NCI-H2029 treated with DMSO at 0.1 percent for 48 hours (cell line): ENCODE data around the gene DENND2A.
"Not testable (repeated sequence)": the region's sequence is repeated elsewhere in the genome, so short reads cannot be mapped to it uniquely, and the experiment has no call there.

Experiments
- DNase-seq: peaks from one replicate; lab custom pipeline; 2025; lab: John Stamatoyannopoulos, UW

DENND2A gene

GRCh38 chr7:140587243-140587642, 53.4 kb downstream of the DENND2A start:
- no peak for DNase-seq

- DNase-seq = no peak
These were observed 54.1 kb downstream of the DENND2A start for GRCh38 chr7:140586516-140586915.

- no peak for DNase-seq
These were observed 55.3 kb downstream of the DENND2A start for GRCh38 chr7:140585333-140585732.

- no peak for DNase-seq
These were observed 56.3 kb downstream of the DENND2A start for GRCh38 chr7:140584195-140584851.

GRCh38 chr7:140581411-140581810, 59.2 kb downstream of the DENND2A start:
- DNase-seq = no peak

GRCh38 chr7:140577651-140578050, 63.0 kb downstream of the DENND2A start:
- no peak for DNase-seq

GRCh38 chr7:140576589-140576988, 64.0 kb downstream of the DENND2A start:
- DNase-seq = no peak

GRCh38 chr7:140571538-140572122, 69.0 kb downstream of the DENND2A start:
- no peak for DNase-seq

- DNase-seq = no peak
These were observed 70.5 kb downstream of the DENND2A start for GRCh38 chr7:140570120-140570519.

GRCh38 chr7:140568021-140568813, 72.4 kb downstream of the DENND2A start:
- DNase-seq = no peak

- not testable (repeated sequence) for DNase-seq
These were observed 74.4 kb downstream of the DENND2A start for GRCh38 chr7:140566186-140566585.

- DNase-seq = not testable (repeated sequence)
These were observed 74.9 kb downstream of the DENND2A start for GRCh38 chr7:140565761-140566160.

- DNase-seq = no peak
These were observed 76.0 kb downstream of the DENND2A start for GRCh38 chr7:140564643-140565042.

GRCh38 chr7:140562926-140563481, 77.6 kb downstream of the DENND2A start:
- DNase-seq = no peak

- no peak for DNase-seq
These were observed 81.2 kb downstream of the DENND2A start for GRCh38 chr7:140559410-140559809.

- no peak for DNase-seq
These were observed 82.6 kb downstream of the DENND2A start for GRCh38 chr7:140557809-140558518.

- no peak for DNase-seq
These were observed 83.5 kb downstream of the DENND2A start for GRCh38 chr7:140557069-140557468.

GRCh38 chr7:140553236-140553635, 87.4 kb downstream of the DENND2A start:
- DNase-seq = not testable (repeated sequence)

- no peak for DNase-seq
These were observed 88.4 kb downstream of the DENND2A start for GRCh38 chr7:140552240-140552679.

GRCh38 chr7:140551355-140552239, 89.0 kb downstream of the DENND2A start:
- no peak for DNase-seq

- no peak for DNase-seq
These were observed 93.7 kb downstream of the DENND2A start for GRCh38 chr7:140546947-140547346.
